GOT3 (cell line): ENCODE measurements around the gene LRP1.

Source experiments
- DNase-seq: peaks from one replicate; lab custom pipeline; 2025; ENCODE audit warnings: mixed read lengths; lab: John Stamatoyannopoulos, UW

LRP1 gene

GRCh38 chr12:57094208-57095160, 33.8 kb upstream of the LRP1 start:
- no peak for DNase-seq

GRCh38 chr12:57095440-57095839, 32.8 kb upstream of the LRP1 start:
- no peak for DNase-seq

- DNase-seq, result no peak
These were observed 32.1 kb upstream of the LRP1 start for GRCh38 chr12:57096099-57096572.

GRCh38 chr12:57096748-57097553, 31.3 kb upstream of the LRP1 start:
- DNase-seq, result no peak

- no peak for DNase-seq
These were observed 30.8 kb upstream of the LRP1 start for GRCh38 chr12:57097554-57097835.

GRCh38 chr12:57098546-57098945, 29.7 kb upstream of the LRP1 start:
- DNase-seq, result no peak

- no peak for DNase-seq
These were observed 29.1 kb upstream of the LRP1 start for GRCh38 chr12:57099047-57099714.

- DNase-seq, result no peak
These were observed 28.5 kb upstream of the LRP1 start for GRCh38 chr12:57099766-57100165.

GRCh38 chr12:57101892-57102695, 26.2 kb upstream of the LRP1 start:
- DNase-seq, result no peak

- DNase-seq, result no peak
These were observed 24.4 kb upstream of the LRP1 start for GRCh38 chr12:57103856-57104255.

GRCh38 chr12:57104292-57104910, 23.9 kb upstream of the LRP1 start:
- DNase-seq, result no peak

GRCh38 chr12:57105011-57105753, 23.1 kb upstream of the LRP1 start:
- no peak for DNase-seq

- DNase-seq, result no peak
These were observed 22.1 kb upstream of the LRP1 start for GRCh38 chr12:57106021-57106708.

GRCh38 chr12:57107456-57108155, 20.7 kb upstream of the LRP1 start:
- DNase-seq, result no peak

- DNase-seq, result no peak
These were observed 18.8 kb upstream of the LRP1 start for GRCh38 chr12:57109207-57110103.

GRCh38 chr12:57110104-57111030, 17.9 kb upstream of the LRP1 start:
- no peak for DNase-seq
